Loucy (cell line): Measurements from ENCODE around the gene BPIFA1.

Source experiments
- EZH2phosphoT487 ChIP-seq: fragments of 200-600 bp; IDR thresholded peaks from 2 replicates; pipeline ENCODE4 v1.6.1; 2018; ENCODE audit warnings: antibody characterized with exemption, mild to moderate bottlenecking, moderate library complexity, borderline replicate concordance
- TF ChIP-seq, protein P1 (sequence below): fragments of 200-600 bp; sonication (generic); conservative IDR thresholded peaks from 2 replicates; pipeline ENCODE4 v1.5.1; 2014; ENCODE audit warnings: mild to moderate bottlenecking, antibody characterized with exemption, low read length

DNA sequence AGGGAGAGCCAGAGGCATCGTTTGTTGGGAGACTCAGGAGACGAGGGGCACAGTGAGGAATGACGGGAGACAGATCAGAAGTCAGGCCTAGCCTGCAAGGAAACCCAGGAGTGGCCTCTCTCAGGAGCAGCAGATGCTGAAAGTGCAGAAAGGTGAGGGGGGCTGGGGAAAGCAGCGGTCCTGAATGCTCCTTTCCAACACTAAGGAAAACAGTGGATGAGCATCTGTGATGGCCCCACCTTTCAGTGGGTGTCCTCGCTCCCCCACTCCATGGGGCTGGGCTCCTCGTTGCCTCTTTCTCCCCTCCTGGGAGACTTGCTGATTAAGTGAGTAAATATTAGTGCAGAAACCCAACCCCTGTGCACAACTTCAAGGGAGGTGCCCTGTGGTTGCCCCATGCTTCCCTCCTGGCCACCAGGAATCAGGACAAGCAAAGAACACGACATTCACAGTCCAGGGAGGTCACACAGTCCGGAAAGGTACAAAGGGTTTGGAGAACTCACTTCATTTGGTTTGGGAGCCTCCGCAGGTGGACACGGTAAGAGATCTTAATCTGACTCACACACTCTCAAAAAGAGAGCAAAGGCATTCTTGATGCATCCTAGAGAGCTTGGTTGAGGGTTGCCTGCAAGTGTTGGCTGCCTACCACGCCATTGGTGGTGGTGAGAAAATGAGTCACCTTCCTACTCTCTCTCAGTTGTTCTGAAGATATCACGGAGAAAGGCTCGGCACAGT is 37.5 kb downstream of the BPIFA1 start:
- TF ChIP-seq, protein P1, sequence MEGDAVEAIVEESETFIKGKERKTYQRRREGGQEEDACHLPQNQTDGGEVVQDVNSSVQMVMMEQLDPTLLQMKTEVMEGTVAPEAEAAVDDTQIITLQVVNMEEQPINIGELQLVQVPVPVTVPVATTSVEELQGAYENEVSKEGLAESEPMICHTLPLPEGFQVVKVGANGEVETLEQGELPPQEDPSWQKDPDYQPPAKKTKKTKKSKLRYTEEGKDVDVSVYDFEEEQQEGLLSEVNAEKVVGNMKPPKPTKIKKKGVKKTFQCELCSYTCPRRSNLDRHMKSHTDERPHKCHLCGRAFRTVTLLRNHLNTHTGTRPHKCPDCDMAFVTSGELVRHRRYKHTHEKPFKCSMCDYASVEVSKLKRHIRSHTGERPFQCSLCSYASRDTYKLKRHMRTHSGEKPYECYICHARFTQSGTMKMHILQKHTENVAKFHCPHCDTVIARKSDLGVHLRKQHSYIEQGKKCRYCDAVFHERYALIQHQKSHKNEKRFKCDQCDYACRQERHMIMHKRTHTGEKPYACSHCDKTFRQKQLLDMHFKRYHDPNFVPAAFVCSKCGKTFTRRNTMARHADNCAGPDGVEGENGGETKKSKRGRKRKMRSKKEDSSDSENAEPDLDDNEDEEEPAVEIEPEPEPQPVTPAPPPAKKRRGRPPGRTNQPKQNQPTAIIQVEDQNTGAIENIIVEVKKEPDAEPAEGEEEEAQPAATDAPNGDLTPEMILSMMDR = no peak
- no peak for TF ChIP-seq EZH2phosphoT487
